Small intestine (tissue), 7 donors: ENCODE data around the gene DCC. TPM values are rescaled to one million over a fixed set of nuclear protein-coding genes. Genes with fewer than 3 reads are reported as not detected.

Experiments
- DNase-seq, 2 donors: peaks; one replicate each; pipeline versions ENCODE4 v3.0.0 to v3.0.0-alpha.2; 2013
- FAIRE-seq: peaks from 2 replicates; lab custom pipeline; 2012; peaks lifted over from hg19 to GRCh38; lab: Jason Lieb, UNC
- H3K27ac ChIP-seq, 3 donors: one replicate each; pipeline ENCODE4 v1.5.1; 2013; ENCODE audit warnings: low read length in 2 of 3, mild to moderate bottlenecking in 2 of 3, control low read depth in 1 of 3, inconsistent platforms in 1 of 3, low read depth in 1 of 3, moderate library complexity in 1 of 3
- H3K27me3 ChIP-seq, 3 donors: one replicate each; pipeline ENCODE4 v1.6.1; 2013; ENCODE audit warnings: low read length in 3 of 3, inconsistent platforms in 1 of 3; ENCODE audit not compliant: control insufficient read depth in 3 of 3, insufficient read depth in 3 of 3
- H3K36me3 ChIP-seq, 3 donors: one replicate each; pipeline ENCODE4 v1.6.1; 2013; ENCODE audit warnings: low read length in 3 of 3, inconsistent platforms in 1 of 3, low read depth in 1 of 3, mild to moderate bottlenecking in 1 of 3, moderate library complexity in 1 of 3; ENCODE audit not compliant: control insufficient read depth in 3 of 3, insufficient read depth in 2 of 3
- H3K4me1 ChIP-seq, 3 donors: one replicate each; pipeline ENCODE4 v1.6.1; 2013; ENCODE audit warnings: low read length in 2 of 3, inconsistent platforms in 1 of 3, low read depth in 1 of 3, mild to moderate bottlenecking in 1 of 3, moderate library complexity in 1 of 3; ENCODE audit not compliant: control insufficient read depth in 3 of 3, insufficient read depth in 2 of 3
- H3K4me3 ChIP-seq, 3 donors: one replicate each; pipeline ENCODE4 v1.5.1; 2013; ENCODE audit warnings: low read length in 3 of 3, control low read depth in 1 of 3, inconsistent platforms in 1 of 3, low read depth in 1 of 3, mild to moderate bottlenecking in 1 of 3, moderate library complexity in 1 of 3
- H3K9me3 ChIP-seq, 2 donors: one replicate each; pipeline ENCODE4 v1.6.1; 2013; ENCODE audit warnings: low read depth in 1 of 2, low read length in 1 of 2; ENCODE audit not compliant: control insufficient read depth in 2 of 2, insufficient read depth in 1 of 2
- WGBS, 3 donors: extraction: QIAGEN DNeasy Blood & Tissue Kit; methylation state at CpG; one replicate each; pipeline ENCODE4 v1.1.7; 2013; 5-methylcytosine and 5-hydroxymethylcytosine counted together
- polyA plus RNA-seq, 4 donors: library from polyadenylated mRNA; stranded (reverse) in 3 of 4; unstranded in 1 of 4; fragments of 200-250 nt in 3 of 4; fragments of 120-200 nt in 1 of 4; gene quantifications; one replicate each; pipeline versions ENCODE4 v1.2.1 to v1.2.3, GENCODE V29; 2013
- donor health status: healthy with polysubstance abuse.
- donor health status: control.
- donor health status: control.
- donor health status: Bipolar disorder and iron deficiency.
- donor health status: healthy.

DCC gene
- polyA plus RNA-seq, 4 donors, result 0.03 to 0.30 TPM; not detected in 2

DNA sequence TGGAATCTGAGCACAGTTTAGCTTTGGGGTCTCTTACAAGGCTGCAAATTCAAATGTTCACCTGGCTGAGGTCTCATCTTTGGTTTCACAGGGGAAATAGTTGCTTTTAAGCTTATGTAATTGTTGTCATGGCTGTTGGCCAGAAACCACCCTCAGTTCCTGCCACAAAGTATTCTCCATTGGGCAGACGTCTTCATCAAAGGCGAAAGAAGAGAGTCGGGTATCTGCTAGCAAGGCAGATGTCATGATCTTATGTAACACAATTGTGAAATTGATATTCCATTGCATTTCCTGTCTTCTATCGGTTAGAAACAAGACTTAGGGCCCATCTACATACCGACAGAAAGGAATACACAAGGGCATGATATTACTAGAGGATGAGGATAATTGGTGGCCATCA, 1068.3 kb downstream of the DCC start:
- 84 to 95% (median 84%) methylated on average over 5 of the region's 5 CpGs for WGBS, 3 donors
- H3K4me3 ChIP-seq, result no peak overlapping the region
- no peaks in the 10 kb centered on the region for H3K27me3 ChIP-seq
- H3K27ac ChIP-seq, result no peak overlapping the region
- FAIRE-seq, result no peak
- no peaks in the 10 kb centered on the region for H3K4me1 ChIP-seq
- no peaks in the 10 kb centered on the region for H3K36me3 ChIP-seq
- no peak for DNase-seq
- H3K9me3 ChIP-seq, result no peaks in the 10 kb centered on the region

DNA sequence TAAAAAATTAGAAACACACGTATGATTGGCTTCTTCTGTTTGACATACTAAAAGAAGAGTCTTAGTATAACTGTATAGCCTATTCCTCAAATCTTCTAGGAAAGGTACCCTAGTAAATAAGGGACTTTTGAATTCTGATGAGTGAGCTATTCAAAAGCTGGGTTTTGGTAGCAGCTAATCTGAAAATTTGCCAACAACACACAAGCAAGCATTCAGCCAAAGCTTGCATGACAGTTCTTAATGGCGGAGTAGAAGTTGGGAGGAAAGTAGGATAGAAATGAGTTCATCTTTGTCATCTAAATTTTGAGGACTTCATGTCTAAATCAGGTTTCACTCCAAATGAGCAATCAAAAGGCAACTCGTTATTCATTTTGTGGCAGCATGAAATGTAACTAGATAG, 1071.5 kb downstream of the DCC start:
- Histone ChIP-seq H3K27ac (no peak overlapping the region), H3K4me1 (no peaks in the 10 kb centered on the region), H3K4me3 (no peak overlapping the region), H3K9me3 (no peaks in the 10 kb centered on the region), H3K27me3 (no peaks in the 10 kb centered on the region), H3K36me3 (no peaks in the 10 kb centered on the region)
- DNase-seq, result no peak
- no peak for FAIRE-seq
- WGBS, 3 donors, result 51 to 77% (median 70%) methylated on average over 3 of the region's 3 CpGs

- Histone ChIP-seq H3K4me3 (no peak overlapping the region), H3K27ac (no peak overlapping the region), H3K4me1 (no peaks in the 10 kb centered on the region), H3K36me3 (no peaks in the 10 kb centered on the region), H3K27me3 (no peaks in the 10 kb centered on the region), H3K9me3 (no peaks in the 10 kb centered on the region)
- DNase-seq (no peak), FAIRE-seq (no peak)
- 15 to 19% (median 18%) methylated on average over 4 of the region's 4 CpGs for WGBS, 3 donors
Measured at GRCh38 chr18:53417003-53417402, 1077.0 kb downstream of the DCC start.

- FAIRE-seq (no peak), DNase-seq (no peak)
- Histone ChIP-seq H3K27me3 (no peaks in the 10 kb centered on the region), H3K9me3 (no peaks in the 10 kb centered on the region), H3K4me1 (no peaks in the 10 kb centered on the region), H3K36me3 (no peaks in the 10 kb centered on the region), H3K27ac (no peak overlapping the region), H3K4me3 (no peak overlapping the region)
Measured at GRCh38 chr18:53421869-53422268, 1081.9 kb downstream of the DCC start.

DNA sequence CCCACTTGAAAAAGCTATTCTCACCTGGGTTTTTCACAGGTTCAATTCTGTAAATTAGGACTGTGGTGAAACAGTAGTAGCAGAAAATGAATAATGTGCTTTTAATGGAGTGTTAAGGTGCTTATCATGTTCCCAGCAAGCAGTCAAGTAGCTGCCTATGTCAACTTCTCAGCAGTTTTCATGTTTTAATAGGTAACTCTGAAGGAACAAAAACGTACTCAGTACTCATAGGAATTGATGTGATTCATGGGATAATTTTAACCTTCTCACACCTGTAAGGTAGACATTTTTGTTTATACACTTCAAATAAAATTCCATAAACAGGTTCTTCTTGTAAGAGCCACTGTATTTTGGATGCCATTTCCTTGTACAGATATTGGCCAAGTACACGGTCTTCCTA, 1082.9 kb downstream of the DCC start:
- no peaks in the 10 kb centered on the region for H3K9me3 ChIP-seq

DNA sequence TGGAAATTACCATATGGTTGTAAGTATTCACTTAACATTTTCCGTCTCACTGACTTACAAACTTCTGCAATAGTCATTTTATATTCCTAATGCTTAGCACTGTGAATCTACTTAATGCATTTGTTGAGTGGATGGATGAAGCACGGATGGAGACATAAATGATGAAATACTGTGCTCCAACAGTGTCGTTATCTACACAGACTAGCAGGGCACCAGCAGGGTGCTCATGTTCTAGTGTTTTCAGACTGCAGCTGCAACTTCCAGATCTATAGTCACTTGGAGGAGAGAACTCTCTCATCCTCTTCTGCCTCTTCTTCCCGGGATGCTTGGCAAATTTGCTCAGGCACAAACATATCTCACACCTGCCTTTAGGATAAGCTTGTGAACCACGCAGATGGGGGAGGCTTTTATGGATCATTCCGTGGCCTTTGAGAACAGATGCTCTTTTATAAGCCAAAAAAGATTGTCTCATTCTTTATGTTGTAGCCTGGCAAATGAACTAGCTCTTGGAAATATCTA, 1086.7 kb downstream of the DCC start:
- Histone ChIP-seq H3K4me3 (no peak overlapping the region), H3K27ac (no peak overlapping the region), H3K36me3 (no peaks in the 10 kb centered on the region), H3K27me3 (no peaks in the 10 kb centered on the region), H3K9me3 (no peaks in the 10 kb centered on the region), H3K4me1 (no peaks in the 10 kb centered on the region)
- DNase-seq (no peak), FAIRE-seq (no peak)
- WGBS, 3 donors, result 33 to 58% (median 49%) methylated on average over 6 of the region's 6 CpGs

More for the DNA sequence above, 1082.9 kb downstream of the DCC start:
- Histone ChIP-seq H3K27me3 (no peaks in the 10 kb centered on the region), H3K27ac (no peak overlapping the region), H3K4me1 (no peaks in the 10 kb centered on the region), H3K36me3 (no peaks in the 10 kb centered on the region), H3K4me3 (no peak overlapping the region)
- WGBS, 3 donors, result 44 to 67% (median 48%) methylated on average over 2 of the region's 2 CpGs
- FAIRE-seq, result no peak
- no peak for DNase-seq

- FAIRE-seq, result no peak
- Histone ChIP-seq H3K36me3 (no peaks in the 10 kb centered on the region), H3K4me3 (no peak overlapping the region), H3K27me3 (no peaks in the 10 kb centered on the region), H3K27ac (no peak overlapping the region), H3K4me1 (no peaks in the 10 kb centered on the region), H3K9me3 (no peaks in the 10 kb centered on the region)
- no peak for DNase-seq
- 42 to 66% (median 66%) methylated on average over 3 of the region's 3 CpGs for WGBS, 3 donors
Measured at GRCh38 chr18:53441761-53442414, 1101.9 kb downstream of the DCC start.

DNA sequence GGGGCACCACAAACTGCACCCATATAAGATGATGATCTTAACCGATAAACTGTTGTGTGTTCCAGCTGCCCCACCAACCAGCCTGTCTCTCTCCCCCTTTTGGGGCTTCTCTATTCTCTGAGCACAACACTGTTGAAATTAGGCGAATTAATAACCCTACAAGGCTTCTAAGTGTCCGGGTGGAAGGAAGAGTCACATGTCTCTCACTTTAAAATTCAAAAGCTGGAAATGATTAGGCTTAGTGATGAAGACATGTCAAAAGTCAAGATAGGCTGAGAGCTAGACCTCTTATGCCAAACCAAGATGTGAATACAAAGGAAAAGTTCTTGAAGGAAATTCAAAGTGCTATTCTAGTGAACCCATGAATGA, 1102.4 kb downstream of the DCC start:
- no peaks in the 10 kb centered on the region for H3K27me3 ChIP-seq
- no peaks in the 10 kb centered on the region for H3K4me1 ChIP-seq
- no peaks in the 10 kb centered on the region for H3K9me3 ChIP-seq
- H3K36me3 ChIP-seq, result no peaks in the 10 kb centered on the region
- no peak for DNase-seq
- H3K4me3 ChIP-seq, result no peak overlapping the region
- FAIRE-seq, result no peak
- 74 to 86% (median 80%) methylated on average over 3 of the region's 3 CpGs for WGBS, 3 donors
- H3K27ac ChIP-seq, result no peak overlapping the region

DNA sequence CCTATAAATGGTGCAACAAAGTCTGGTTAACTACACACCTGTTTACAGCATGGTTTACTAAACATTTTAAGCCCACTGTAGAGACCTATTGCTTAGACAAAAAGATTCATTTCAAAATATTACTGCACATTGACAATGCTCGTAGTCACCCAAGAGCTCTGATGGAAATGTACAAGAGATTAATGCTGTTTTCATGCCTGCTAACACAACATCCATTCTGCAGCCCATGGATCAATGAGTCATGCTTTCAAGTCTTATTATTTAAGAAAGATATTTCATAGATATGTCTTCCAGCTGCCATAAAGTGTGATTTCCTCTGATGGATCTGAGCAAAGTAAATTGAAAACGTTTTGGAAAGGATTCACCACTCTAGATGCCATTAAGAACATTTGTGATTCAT, 1103.3 kb downstream of the DCC start:
- H3K36me3 ChIP-seq, result no peaks in the 10 kb centered on the region
- no peak for DNase-seq

More for the DNA sequence above, 1103.3 kb downstream of the DCC start:
- Histone ChIP-seq H3K27me3 (no peaks in the 10 kb centered on the region), H3K27ac (no peak overlapping the region), H3K9me3 (no peaks in the 10 kb centered on the region), H3K4me3 (no peak overlapping the region), H3K4me1 (no peaks in the 10 kb centered on the region)
- WGBS, 3 donors, result 36 to 60% (median 49%) methylated on average over 2 of the region's 2 CpGs
- no peak for FAIRE-seq
